ENCODE measurements around the gene BEAN1.
"Not testable (repeated sequence)": the region's sequence is repeated elsewhere in the genome, so short reads cannot be mapped to it uniquely, and the experiment has no call there.

BEAN1 gene

GRCh38 chr16:66442502-66443268 lies 15.6 kb downstream of the BEAN1 start:
- DNase-seq = no peak

GRCh38 chr16:66443269-66443652 lies 16.2 kb downstream of the BEAN1 start:
- no peak for DNase-seq

- no peak for DNase-seq
Observed at GRCh38 chr16:66444049-66444481, 17.0 kb downstream of the BEAN1 start.

GRCh38 chr16:66446737-66447136 lies 19.6 kb downstream of the BEAN1 start:
- DNase-seq = no peak

- DNase-seq = no peak
Observed at GRCh38 chr16:66447491-66447890, 20.4 kb downstream of the BEAN1 start.

- no peak for DNase-seq
Observed at GRCh38 chr16:66451548-66451947, 24.5 kb downstream of the BEAN1 start.

GRCh38 chr16:66453230-66453629 lies 26.1 kb downstream of the BEAN1 start:
- not testable (repeated sequence) for DNase-seq

GRCh38 chr16:66454751-66455150 lies 27.7 kb downstream of the BEAN1 start:
- no peak for DNase-seq

- DNase-seq = no peak
Observed at GRCh38 chr16:66455970-66456369, 28.9 kb downstream of the BEAN1 start.

- DNase-seq = no peak
Observed at GRCh38 chr16:66457888-66458287, 30.8 kb downstream of the BEAN1 start.

GRCh38 chr16:66458292-66458691 lies 31.2 kb downstream of the BEAN1 start:
- no peak for DNase-seq

GRCh38 chr16:66458853-66459252 lies 31.8 kb downstream of the BEAN1 start:
- no peak for DNase-seq

GRCh38 chr16:66459878-66460277 lies 32.8 kb downstream of the BEAN1 start:
- DNase-seq = no peak

GRCh38 chr16:66460703-66461102 lies 33.6 kb downstream of the BEAN1 start:
- no peak for DNase-seq

GRCh38 chr16:66462912-66463311 lies 35.8 kb downstream of the BEAN1 start:
- no peak for DNase-seq

GRCh38 chr16:66465946-66466345 lies 38.9 kb downstream of the BEAN1 start:
- DNase-seq = not testable (repeated sequence)

GRCh38 chr16:66466636-66467035 lies 39.5 kb downstream of the BEAN1 start:
- DNase-seq = not testable (repeated sequence)

GRCh38 chr16:66467611-66468010 lies 40.5 kb downstream of the BEAN1 start:
- DNase-seq = no peak

- no peak for DNase-seq
Observed at GRCh38 chr16:66468321-66468965, 41.3 kb downstream of the BEAN1 start.

GRCh38 chr16:66469291-66469946 lies 42.3 kb downstream of the BEAN1 start:
- DNase-seq = no peak

GRCh38 chr16:66469947-66470546 lies 43.0 kb downstream of the BEAN1 start:
- no peak for DNase-seq

GRCh38 chr16:66470556-66470955 lies 43.5 kb downstream of the BEAN1 start:
- no peak for DNase-seq

GRCh38 chr16:66471264-66471663 lies 44.2 kb downstream of the BEAN1 start:
- no peak for DNase-seq
